ENCODE results near the gene G6PD.

DNA sequence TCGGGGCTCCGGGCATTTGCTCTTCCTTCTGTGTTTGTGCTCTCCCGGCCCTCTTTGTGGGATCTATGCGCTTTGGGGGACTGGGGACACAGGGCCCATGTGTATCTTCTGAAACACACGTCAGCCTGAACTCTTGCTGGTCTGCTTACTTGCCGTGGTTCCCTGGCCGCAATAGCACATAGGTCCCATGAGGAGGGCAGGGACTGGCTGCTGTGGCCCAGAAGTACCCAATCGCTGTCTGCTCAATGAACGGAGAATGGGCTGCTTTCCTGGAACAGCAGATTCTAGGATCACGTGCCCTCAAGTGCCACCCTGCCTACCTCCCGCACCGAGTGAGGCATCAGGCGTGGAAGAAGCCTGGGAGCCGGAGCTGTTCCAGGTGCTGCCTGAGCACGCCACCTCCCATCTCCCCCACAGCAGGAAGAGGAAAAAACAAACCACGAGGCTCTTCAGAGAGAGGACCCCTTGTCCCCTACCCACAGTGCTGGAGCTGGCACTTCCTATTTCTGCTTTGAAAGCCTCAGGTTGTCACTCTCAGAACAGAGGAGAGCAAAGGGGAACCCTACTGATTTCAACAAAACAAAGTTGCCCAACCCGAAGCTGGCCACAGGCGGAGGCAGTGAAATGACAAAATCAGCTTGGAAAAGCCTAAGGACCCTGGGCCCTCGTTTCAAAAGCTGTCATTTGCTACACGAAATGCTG, 3.8 kb downstream of the G6PD start:
- TF ChIP-seq CTCF (IDR thresholded peaks at IDR 0.05) (no peak), POLR2A (IDR thresholded peaks at IDR 0.05) (no peak)

Measured in lower leg skin (tissue), 3 donors.